Activated T-cell treated with anti-CD3 and anti-CD28 coated beads, Interleukin-2, amount 50 U/mL, for 72 hours (primary cell): ENCODE results near the gene COX7C. TPM values are rescaled to one million over a fixed set of nuclear protein-coding genes. Genes with fewer than 3 reads are reported as not detected.
"Not testable (repeated sequence)": the region's sequence is repeated elsewhere in the genome, so short reads cannot be mapped to it uniquely, and the experiment has no call there.

Experiments
- ATAC-seq, 2 donors: fragments of 150-1000 bp; cut with Tn5 transposase; replicated peaks in 1 of 2; 2 replicates each; pipeline ENCODE4 v1.10.0; 2021; ENCODE audit warnings: moderate library complexity in 2 of 2, mild to moderate bottlenecking in 1 of 2
- DNase-seq, 2 donors: peaks; one replicate each; pipeline ENCODE4 v3.0.0; 2021 to 2022; ENCODE audit warnings: mixed read lengths in 1 of 2
- H3K27ac Mint-ChIP-seq: one replicate; pipeline ENCODE4 v1.8.0; 2022; ENCODE audit warnings: mild to moderate bottlenecking, moderate library complexity, mixed read lengths
- H3K27me3 Mint-ChIP-seq: one replicate; pipeline ENCODE4 v1.8.0; 2022; ENCODE audit warnings: low read depth, mixed read lengths
- H3K36me3 Mint-ChIP-seq, 2 donors: one replicate each; pipeline ENCODE4 v1.8.0; 2022; ENCODE audit warnings: mixed read lengths in 2 of 2, mild to moderate bottlenecking in 1 of 2; ENCODE audit not compliant: insufficient read depth in 2 of 2
- H3K4me1 Mint-ChIP-seq: one replicate; pipeline ENCODE4 v1.8.0; 2022; ENCODE audit warnings: low read depth, mixed read lengths
- H3K4me3 Mint-ChIP-seq, 2 donors: one replicate each; pipeline ENCODE4 v1.8.0; 2022; ENCODE audit warnings: mild to moderate bottlenecking in 2 of 2, mixed read lengths in 2 of 2, moderate library complexity in 2 of 2
- H3K9me3 Mint-ChIP-seq, 2 donors: one replicate each; pipeline ENCODE4 v1.8.0; 2022; ENCODE audit warnings: mixed read lengths in 2 of 2
- total RNA-seq, 2 donors: library from RNA; stranded (reverse); gene quantifications; one replicate each; pipeline ENCODE4 v1.2.3, GENCODE V29; 2022

The COX7C gene, protein sequence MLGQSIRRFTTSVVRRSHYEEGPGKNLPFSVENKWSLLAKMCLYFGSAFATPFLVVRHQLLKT
- 100 to 1,000 TPM; 404 to 408 TPM for total RNA-seq

DNA sequence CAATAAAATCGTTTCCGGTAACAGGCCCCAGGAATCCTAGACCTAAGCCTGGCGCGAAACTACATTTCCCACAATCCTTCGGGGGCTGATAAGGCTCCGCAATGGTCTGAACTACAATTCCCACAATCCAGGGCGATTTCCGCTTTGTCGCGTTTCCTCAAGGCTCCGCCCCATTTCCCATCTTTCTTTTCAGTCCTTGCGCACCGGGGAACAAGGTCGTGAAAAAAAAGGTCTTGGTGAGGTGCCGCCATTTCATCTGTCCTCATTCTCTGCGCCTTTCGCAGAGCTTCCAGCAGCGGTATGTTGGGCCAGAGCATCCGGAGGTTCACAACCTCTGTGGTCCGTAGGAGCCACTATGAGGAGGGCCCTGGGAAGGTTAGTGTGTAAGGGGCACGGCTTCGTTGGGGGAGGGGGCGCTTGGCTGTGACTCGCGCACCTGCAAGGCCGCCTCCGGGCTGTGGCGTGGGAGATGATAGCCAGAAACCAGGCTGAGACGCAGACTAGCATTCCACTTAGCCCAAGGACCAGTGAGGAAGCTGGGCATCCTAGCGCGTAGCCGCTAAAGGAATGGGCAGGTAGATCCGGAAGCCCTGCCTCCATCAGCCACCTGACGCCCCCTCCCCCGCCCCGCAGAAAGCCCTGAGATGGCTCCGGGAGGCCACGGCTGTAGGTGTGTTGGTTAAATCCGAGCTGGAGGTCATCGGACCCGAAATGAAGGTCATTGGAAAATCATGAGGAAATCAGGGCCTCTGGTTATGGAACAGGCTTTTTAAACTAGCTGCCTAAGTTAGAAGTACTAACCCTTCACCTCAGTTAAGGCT, at the start of gene COX7C:
COX7C (plus strand) TSS at position 186 of the 821 bp plus-strand sequence; CDS start at position 301, 115 bp downstream.
- Mint-ChIP-seq H3K4me1 (peaks cover 40% of the 10 kb centered on the region), H3K27me3 (no peaks in the 10 kb centered on the region), H3K9me3 (peaks cover 2 to 5% of the 10 kb centered on the region in 2 donors), H3K36me3 (peaks cover 9 to 40% of the 10 kb centered on the region in 2 donors), H3K27ac (peak within 1 kb of the TSS; percentile 98), H3K4me3 (peak within 1 kb of the TSS; percentile 98)
- ATAC-seq = peak; percentile 97 to 98
- DNase-seq = peak; percentile 91 to 94

DNA sequence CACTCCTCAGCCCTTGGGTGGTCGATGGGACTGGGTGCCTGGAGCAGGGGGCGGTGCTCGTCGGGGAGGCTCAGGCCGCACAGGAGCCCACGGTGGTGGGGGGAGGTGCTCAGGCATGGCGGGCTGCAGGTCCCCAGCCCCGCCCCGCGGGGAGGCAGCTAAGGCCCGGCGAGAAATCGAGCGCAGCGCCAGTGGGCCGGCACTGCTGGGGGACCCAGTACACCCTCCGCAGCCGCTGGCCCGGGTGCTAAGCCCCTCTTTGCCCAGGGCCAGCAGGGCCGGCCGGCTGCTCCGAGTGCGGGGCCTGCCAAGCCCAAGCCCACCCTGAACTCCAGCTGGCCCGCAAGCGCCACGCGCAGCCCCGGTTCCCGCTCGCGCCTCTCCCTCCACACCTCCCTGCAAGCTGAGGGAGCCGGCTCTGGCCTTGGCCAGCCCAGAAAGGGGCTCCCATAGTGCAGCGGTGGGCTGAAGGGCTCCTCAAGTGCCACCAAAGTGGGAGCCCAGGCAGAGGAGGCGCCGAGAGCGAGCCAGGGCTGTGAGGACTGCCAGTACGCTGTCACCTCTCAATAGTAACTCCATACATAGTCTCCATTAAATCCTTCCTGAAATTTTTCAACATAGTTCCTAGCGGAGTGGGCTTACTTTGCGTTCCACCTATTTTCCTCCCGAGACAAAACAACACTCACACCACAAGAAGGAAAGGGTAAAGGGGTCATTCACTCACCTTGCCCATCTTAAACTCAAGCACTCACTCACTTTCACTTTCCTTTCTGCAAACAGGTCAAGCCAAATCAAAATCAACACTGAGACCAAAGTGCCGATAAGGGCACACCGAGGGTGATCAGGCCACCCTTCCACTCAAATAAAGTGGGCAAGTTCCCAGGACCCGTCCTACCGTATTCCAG, 48.0 kb upstream of the COX7C start:
- H3K4me3 Mint-ChIP-seq, DNase-seq, H3K27ac Mint-ChIP-seq, H3K9me3 Mint-ChIP-seq, ATAC-seq, H3K4me1 Mint-ChIP-seq, H3K27me3 Mint-ChIP-seq, H3K36me3 Mint-ChIP-seq: not testable (repeated sequence)

DNA sequence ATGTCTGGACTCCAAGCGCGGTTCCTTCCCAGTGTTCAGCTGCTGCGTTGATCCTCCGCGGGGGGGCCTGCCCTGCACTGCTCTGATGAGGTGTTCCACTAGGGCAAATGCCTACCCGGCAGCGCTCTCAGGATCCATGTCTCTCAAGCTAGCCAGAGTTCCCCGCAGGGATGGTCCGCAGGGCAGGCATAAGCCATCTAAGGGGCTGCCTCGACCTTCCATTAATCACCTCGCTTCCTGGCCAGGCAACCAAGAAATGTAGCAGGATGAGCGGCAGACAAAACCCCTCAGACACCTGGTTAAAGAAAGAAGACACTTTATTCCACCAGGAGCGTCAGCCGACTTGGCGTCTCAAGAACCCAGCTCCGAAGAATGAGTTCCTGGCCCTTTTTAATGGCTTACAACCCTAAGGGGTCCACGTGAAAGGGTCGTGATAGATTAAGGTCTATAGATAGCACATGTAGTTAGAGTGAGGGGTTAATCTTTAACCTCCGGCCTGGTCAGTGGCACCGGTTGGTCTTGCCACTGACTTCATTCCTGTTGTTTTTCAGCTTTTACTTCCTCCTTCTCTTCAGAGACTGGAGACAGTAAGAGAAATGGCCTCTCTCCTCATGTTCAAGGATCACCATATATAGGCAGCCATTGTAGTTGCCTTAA, 47.2 kb upstream of the COX7C start:
- Mint-ChIP-seq H3K27me3 (no peaks in the 10 kb centered on the region), H3K4me1 (no peaks in the 10 kb centered on the region), H3K27ac (no peak overlapping the region), H3K4me3 (no peak overlapping the region), H3K36me3 (no peaks in the 10 kb centered on the region), H3K9me3 (peaks cover 0 to 3% of the 10 kb centered on the region in 2 donors)
- no peak for ATAC-seq
- no peak for DNase-seq

DNA sequence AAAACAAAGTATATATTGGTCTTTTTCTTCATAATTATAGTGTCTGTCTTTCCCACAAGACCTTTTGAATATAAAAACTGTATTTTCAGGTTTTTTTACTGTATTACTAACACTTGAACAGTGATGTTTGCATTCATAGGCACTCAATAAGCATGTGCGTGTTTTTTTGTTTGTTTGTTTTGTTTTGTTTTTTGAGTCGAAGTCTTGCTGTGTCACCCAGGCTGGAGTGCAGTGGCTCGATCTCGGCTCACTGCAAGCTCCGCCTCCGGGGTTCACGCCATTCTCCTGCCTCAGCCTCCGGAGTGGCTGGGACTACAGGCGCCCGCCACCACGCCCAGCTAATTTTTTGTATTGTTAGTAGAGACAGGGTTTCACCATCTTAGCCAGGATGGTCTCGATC, 46.6 kb upstream of the COX7C start:
- H3K27me3 Mint-ChIP-seq, H3K4me3 Mint-ChIP-seq, H3K4me1 Mint-ChIP-seq, H3K36me3 Mint-ChIP-seq, ATAC-seq, H3K9me3 Mint-ChIP-seq, DNase-seq, H3K27ac Mint-ChIP-seq: not testable (repeated sequence)

DNA sequence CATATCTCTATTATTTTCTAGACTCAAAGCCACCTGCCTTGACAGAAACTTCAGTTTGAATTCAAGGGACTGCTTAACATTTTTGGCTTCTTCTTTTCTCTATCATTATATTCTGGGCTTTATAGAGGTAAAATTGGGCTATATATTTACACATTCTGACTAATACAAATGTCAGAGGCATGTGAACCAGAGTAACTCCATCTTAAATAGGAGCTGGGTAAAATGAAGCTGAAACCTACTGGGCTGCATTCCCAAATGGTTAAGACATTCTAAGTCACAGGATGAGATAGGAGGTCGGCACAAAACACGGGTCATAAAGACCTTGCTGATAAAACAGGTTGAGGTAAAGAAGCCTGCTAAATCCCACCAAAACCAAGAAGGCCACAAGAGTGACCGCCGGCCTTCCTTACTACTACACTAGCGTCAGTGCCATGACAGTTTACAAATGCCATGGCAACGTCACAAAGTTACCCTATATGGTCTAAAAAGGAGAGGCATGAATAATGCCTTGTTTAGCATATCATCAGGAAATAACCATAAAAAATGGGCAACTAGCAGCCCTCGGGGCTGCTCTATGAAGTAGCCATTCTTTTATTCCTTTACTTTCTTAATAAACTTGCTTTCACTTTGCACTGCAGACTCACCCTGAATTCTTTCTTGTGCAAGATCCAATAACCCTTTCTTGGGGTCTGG, 44.8 kb upstream of the COX7C start:
- ATAC-seq = no peak
- no peak overlapping the region for H3K27ac Mint-ChIP-seq
- H3K9me3 Mint-ChIP-seq = peaks cover 0 to 3% of the 10 kb centered on the region in 2 donors
- no peak overlapping the region for H3K4me3 Mint-ChIP-seq
- DNase-seq = no peak
- no peaks in the 10 kb centered on the region for H3K36me3 Mint-ChIP-seq
- H3K4me1 Mint-ChIP-seq = no peaks in the 10 kb centered on the region
- no peaks in the 10 kb centered on the region for H3K27me3 Mint-ChIP-seq

DNA sequence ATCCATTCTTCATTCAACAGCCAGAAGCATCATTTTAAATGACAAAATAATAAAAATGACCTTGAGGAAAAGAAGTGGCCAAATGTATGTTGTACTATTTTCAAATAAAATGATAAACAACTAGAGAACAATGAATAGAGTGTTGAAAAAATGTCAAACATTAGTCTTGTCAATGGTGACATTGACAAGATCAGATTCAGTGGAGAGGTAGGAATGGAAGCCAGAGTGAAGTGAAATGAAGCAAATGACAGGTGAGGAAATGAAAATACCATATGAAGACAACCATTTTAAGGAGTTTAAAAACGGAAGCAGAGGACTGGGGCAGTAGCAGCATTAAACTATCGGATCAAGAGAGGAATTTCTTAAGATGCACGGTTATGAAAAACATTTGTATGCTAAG, 38.2 kb upstream of the COX7C start:
- Mint-ChIP-seq H3K27me3 (peaks cover 11% of the 10 kb centered on the region), H3K4me3 (no peak overlapping the region), H3K4me1 (no peaks in the 10 kb centered on the region), H3K9me3 (no peaks in the 10 kb centered on the region), H3K27ac (no peak overlapping the region), H3K36me3 (no peaks in the 10 kb centered on the region)
- no peak for DNase-seq
- no peak for ATAC-seq

DNA sequence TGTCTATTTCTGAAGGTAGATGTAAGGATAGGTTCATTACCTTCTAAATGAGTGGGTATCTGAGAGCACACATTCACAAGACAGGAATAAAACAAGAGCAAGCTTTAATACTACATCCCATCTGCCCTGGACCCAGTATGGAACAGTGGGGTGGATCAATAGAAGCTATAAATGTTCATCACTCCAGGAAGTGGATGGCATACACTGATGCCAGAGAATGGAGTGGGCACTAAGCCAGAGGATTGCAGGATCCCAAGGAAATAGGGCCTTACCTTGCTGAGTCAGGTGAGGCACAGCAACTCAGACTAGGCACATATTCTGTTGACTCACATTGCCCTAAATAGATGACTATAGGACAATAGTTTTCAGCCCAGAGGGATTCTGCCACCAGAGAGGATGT, 21.3 kb upstream of the COX7C start:
- no peak overlapping the region for H3K4me3 Mint-ChIP-seq
- H3K27ac Mint-ChIP-seq = no peak overlapping the region
- no peaks in the 10 kb centered on the region for H3K4me1 Mint-ChIP-seq
- peaks cover 20% of the 10 kb centered on the region for H3K27me3 Mint-ChIP-seq
- no peaks in the 10 kb centered on the region for H3K36me3 Mint-ChIP-seq
- DNase-seq (no peak), ATAC-seq (no peak)
- H3K9me3 Mint-ChIP-seq = no peaks in the 10 kb centered on the region

DNA sequence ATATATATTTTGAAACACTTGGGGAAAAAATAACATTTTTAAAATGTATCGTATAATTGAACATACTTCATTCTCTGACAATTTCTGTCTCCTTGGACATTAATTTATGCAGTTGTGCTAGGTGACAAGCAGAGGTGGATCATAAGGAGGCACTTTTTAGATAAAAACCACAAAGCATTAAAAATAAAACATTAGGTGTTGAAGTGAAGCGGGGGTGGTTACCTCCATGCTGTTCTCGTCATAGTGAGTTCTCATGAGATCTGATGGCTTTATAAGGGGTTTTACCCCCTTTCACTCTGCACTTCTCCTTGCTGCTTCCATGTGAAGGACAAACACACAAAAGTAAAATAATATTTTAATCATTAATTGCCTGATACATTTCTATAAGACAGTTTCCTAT, 11.9 kb upstream of the COX7C start:
- DNase-seq = no peak
- ATAC-seq = no peak
- H3K4me3 Mint-ChIP-seq = no peak overlapping the region
- H3K27ac Mint-ChIP-seq = no peak overlapping the region
- H3K27me3 Mint-ChIP-seq = peaks cover 17% of the 10 kb centered on the region
- H3K36me3 Mint-ChIP-seq = no peaks in the 10 kb centered on the region
- H3K9me3 Mint-ChIP-seq = peaks cover 2 to 5% of the 10 kb centered on the region in 2 donors
- H3K4me1 Mint-ChIP-seq = no peaks in the 10 kb centered on the region

DNA sequence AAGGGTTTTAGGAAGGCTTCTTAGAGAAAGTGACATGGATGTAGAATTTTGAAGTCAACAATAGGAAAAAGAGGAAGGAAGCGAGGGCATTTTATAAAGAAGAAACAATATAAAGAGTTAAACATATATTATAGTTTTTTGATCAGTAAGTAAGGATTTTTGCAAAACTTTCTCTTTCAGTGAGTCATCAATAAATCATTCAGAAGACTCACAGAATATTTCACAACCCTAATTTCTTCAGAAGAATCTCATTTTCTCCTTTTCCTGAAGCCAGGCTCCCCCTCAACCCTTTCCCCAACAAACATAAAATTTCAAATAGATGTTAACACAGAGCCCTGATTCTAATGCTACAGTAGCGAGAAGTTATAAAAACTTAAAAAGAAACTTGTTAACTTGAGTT, 4.3 kb upstream of the COX7C start:
- no peaks in the 10 kb centered on the region for H3K27me3 Mint-ChIP-seq
- H3K9me3 Mint-ChIP-seq = peaks cover 2 to 5% of the 10 kb centered on the region in 2 donors
- no peak overlapping the region for H3K27ac Mint-ChIP-seq
- no peak for ATAC-seq
- peaks cover 10% of the 10 kb centered on the region for H3K4me1 Mint-ChIP-seq
- H3K4me3 Mint-ChIP-seq = no peak overlapping the region
- peaks cover 6 to 9% of the 10 kb centered on the region in 2 donors for H3K36me3 Mint-ChIP-seq
- no peak for DNase-seq

DNA sequence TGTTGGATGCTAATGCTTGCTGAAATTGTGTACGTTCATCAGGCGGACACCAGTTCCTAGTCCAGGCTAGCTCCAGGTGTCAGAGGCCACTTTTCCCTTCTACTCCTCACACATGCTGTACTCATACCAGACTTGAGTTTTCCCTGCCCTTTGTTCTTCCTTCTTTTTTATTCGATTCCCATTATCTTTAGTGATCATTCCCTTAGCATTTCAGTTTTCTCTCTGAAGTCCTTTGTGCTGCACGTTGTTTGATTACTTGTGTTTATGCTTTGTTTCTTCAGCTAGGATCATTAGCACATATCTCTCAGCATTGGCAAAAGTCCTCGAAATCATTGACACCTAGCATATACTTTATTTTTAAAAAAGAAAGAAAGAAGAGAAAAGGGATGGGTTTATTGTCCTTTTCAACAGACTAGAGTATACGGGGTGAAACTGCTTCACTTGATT, 409 bp upstream of the COX7C start:
- Mint-ChIP-seq H3K36me3 (peaks cover 9 to 37% of the 10 kb centered on the region in 2 donors), H3K4me1 (peaks cover 40% of the 10 kb centered on the region), H3K27ac (peak overlapping the region; percentile 98), H3K27me3 (no peaks in the 10 kb centered on the region), H3K9me3 (peaks cover 2 to 5% of the 10 kb centered on the region in 2 donors), H3K4me3 (peak overlapping the region; percentile 98)
- ATAC-seq (no peak), DNase-seq (no peak)

DNA sequence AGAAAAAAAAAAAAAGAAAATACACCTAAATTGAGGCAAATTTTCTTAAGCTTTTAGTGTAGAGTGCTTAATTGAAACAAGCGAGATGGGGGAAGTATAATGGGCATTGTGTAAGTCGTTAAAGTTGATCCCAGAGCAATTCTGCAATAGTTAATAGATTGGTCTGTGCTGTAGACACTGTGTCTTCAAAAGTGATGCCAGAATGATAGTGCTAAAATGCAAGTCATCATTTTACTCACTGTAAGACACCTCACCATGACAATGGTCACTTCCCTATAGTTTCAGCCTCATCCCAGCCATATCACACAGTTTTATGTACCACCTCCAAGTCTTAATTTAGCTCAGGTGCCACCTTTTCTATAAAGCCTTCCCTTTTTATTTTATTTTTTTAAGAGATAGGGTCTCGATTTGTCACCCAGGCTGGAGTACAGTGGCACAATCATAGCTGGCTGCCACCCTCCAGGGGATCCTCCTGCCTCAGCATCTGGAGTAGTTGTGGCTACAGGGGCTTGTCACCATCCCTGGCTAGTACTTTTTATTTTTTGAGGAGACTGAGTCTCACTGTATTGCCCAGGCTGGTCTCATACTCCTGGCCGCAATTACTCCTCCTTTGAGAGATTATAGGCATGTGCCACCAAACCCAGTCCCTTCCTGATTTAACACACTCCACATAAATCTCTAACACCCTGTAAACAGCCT, 6.2 kb downstream of the COX7C start:
- Mint-ChIP-seq H3K27me3 (peaks cover 10% of the 10 kb centered on the region), H3K4me3 (no peak overlapping the region), H3K36me3 (peaks cover 3 to 31% of the 10 kb centered on the region in 2 donors), H3K9me3 (no peaks in the 10 kb centered on the region), H3K4me1 (peaks cover 28% of the 10 kb centered on the region), H3K27ac (no peak overlapping the region)
- ATAC-seq (no peak), DNase-seq (no peak)

DNA sequence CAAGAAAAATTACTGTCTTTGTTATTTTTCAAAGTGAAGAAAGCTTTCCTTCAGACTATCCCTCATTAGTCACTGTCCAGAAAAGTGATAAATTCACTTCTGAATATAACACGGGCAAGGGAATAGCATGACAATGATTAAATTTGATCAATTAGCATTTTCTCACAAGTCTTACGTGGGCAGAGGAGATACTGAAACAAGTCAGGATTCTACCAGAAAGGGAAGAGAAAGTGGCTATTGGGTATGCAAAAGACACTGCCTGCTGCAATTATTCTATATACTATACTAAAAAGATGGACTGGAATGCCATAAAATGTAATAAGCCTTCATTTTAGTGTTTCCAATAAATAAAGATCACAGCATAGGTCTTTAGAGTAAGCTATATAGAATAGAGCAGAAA, 7.4 kb downstream of the COX7C start:
- DNase-seq = no peak
- no peak overlapping the region for H3K4me3 Mint-ChIP-seq
- H3K9me3 Mint-ChIP-seq = no peaks in the 10 kb centered on the region
- ATAC-seq = no peak
- no peak overlapping the region for H3K27ac Mint-ChIP-seq
- peaks cover 15% of the 10 kb centered on the region for H3K4me1 Mint-ChIP-seq
- H3K36me3 Mint-ChIP-seq = peaks cover 3 to 23% of the 10 kb centered on the region in 2 donors
- peaks cover 18% of the 10 kb centered on the region for H3K27me3 Mint-ChIP-seq
